Upper lobe of left lung (tissue), 4 donors: ENCODE results near the gene DAO.

Source experiments
- CTCF ChIP-seq, 6 experiments: fragments of 450-650 bp in 4 of 6; fragments of 200-600 bp in 2 of 6; sonication (generic) in 2 of 6; IDR thresholded peaks; one replicate each; pipeline ENCODE4 v1.5.1; 2016 to 2019; ENCODE audit warnings: antibody characterized with exemption in 6 of 6
- POLR2A ChIP-seq, 4 donors: fragments of 450-650 bp; IDR thresholded peaks; one replicate each; pipeline ENCODE4 v1.5.1; 2016 to 2017; ENCODE audit warnings: antibody characterized with exemption in 4 of 4, mild to moderate bottlenecking in 2 of 4
- POLR2AphosphoS5 ChIP-seq, 2 donors: sonication (generic); formaldehyde crosslinking; IDR thresholded peaks; one replicate each; pipeline ENCODE4 v1.5.1; 2017; ENCODE audit warnings: antibody characterized with exemption in 2 of 2

- TF ChIP-seq CTCF (IDR thresholded peaks at IDR 0.05) (no peak), POLR2A (IDR thresholded peaks at IDR 0.05) (no peak), POLR2AphosphoS5 (IDR thresholded peaks at IDR 0.05) (no peak)
Observed at GRCh38 chr12:108915632-108916133, 35.8 kb downstream of the DAO start.
